Uterine smooth muscle cell (primary cell): Measurements from ENCODE around the gene PDZRN4. TPM values are rescaled to one million over a fixed set of nuclear protein-coding genes. Genes with fewer than 3 reads are reported as not detected.

Experiments
- total RNA-seq: library from RNA; depleted of rRNA; stranded (reverse); fragments of >200 nt; gene quantifications from 2 replicates; pipeline ENCODE4 v1.2.3, GENCODE V29; 2014

The PDZRN4 gene
- total RNA-seq, result not detected in 2 replicates

GRCh38 chr12:41188058-41188840 is at the start of gene PDZRN4:
PDZRN4 (plus strand) TSS chr12:41188320.

